HEK293 (cell line): ENCODE results near the gene TADA2B.

Experiments used
- SP3 ChIP-seq: fragments of 450-650 bp; formaldehyde crosslinking; IDR thresholded peaks from 2 replicates; pipeline ENCODE4 v1.5.1; 2016; ENCODE audit warnings: missing biosample characterization, missing genetic modification characterization
- ZNF146 ChIP-seq: fragments of 450-650 bp; formaldehyde crosslinking; IDR thresholded peaks from 2 replicates; pipeline ENCODE4 v1.5.1; 2016; ENCODE audit warnings: missing biosample characterization, missing genetic modification characterization
- ZNF169 ChIP-seq: fragments of 450-650 bp; formaldehyde crosslinking; IDR thresholded peaks from 2 replicates; pipeline ENCODE4 v1.5.1; 2016; ENCODE audit warnings: missing biosample characterization, missing genetic modification characterization
- ZNF335 ChIP-seq: fragments of 450-650 bp; formaldehyde crosslinking; conservative IDR thresholded peaks from 2 replicates; pipeline ENCODE4 v1.5.1; 2016; ENCODE audit warnings: missing biosample characterization, missing genetic modification characterization
- ZNF514 ChIP-seq: fragments of 450-650 bp; formaldehyde crosslinking; IDR thresholded peaks from 2 replicates; pipeline ENCODE4 v1.5.1; 2016; ENCODE audit warnings: missing biosample characterization, missing genetic modification characterization
- ZNF776 ChIP-seq: fragments of 450-650 bp; formaldehyde crosslinking; IDR thresholded peaks from 2 replicates; pipeline ENCODE4 v1.5.0; 2017; ENCODE audit warnings: missing biosample characterization, missing genetic modification characterization, borderline replicate concordance
- TF ChIP-seq, protein P1 (sequence below): fragments of 450-650 bp; formaldehyde crosslinking; IDR thresholded peaks from 2 replicates; pipeline ENCODE4 v1.5.1; 2016; ENCODE audit warnings: missing biosample characterization, missing genetic modification characterization
- TF ChIP-seq, protein P2 (sequence below): fragments of 450-650 bp; formaldehyde crosslinking; IDR thresholded peaks from 2 replicates; pipeline ENCODE4 v1.5.1; 2016; ENCODE audit warnings: missing biosample characterization, missing genetic modification characterization
- TF ChIP-seq, protein P3 (sequence below): fragments of 450-650 bp; formaldehyde crosslinking; IDR thresholded peaks from 2 replicates; pipeline ENCODE4 v1.5.1; 2016; ENCODE audit warnings: missing biosample characterization, missing genetic modification characterization

DNA sequence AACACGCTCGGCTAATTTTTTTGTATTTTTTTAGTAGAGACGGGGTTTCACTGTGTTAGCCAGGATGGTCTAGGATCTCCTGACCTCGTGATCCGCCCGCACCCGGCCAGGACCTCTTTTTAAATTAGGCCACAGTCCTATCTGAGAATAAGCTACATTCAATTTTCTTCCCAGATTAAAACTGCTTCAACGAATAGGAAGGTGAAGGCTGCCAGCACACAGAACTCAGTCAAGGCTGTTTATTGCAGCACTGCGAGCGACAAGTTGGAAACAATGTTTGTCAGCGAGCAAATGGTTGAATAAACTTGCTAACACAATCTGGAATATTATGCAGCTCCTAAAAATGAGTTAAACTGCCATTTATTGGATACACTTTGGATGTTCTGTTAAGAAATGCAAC, 22.8 kb downstream of the TADA2B start:
- no peak for TF ChIP-seq SP3 (tag by site-specific recombination)
- no peak for TF ChIP-seq ZNF146 (tag by site-specific recombination)
- TF ChIP-seq, protein P1, sequence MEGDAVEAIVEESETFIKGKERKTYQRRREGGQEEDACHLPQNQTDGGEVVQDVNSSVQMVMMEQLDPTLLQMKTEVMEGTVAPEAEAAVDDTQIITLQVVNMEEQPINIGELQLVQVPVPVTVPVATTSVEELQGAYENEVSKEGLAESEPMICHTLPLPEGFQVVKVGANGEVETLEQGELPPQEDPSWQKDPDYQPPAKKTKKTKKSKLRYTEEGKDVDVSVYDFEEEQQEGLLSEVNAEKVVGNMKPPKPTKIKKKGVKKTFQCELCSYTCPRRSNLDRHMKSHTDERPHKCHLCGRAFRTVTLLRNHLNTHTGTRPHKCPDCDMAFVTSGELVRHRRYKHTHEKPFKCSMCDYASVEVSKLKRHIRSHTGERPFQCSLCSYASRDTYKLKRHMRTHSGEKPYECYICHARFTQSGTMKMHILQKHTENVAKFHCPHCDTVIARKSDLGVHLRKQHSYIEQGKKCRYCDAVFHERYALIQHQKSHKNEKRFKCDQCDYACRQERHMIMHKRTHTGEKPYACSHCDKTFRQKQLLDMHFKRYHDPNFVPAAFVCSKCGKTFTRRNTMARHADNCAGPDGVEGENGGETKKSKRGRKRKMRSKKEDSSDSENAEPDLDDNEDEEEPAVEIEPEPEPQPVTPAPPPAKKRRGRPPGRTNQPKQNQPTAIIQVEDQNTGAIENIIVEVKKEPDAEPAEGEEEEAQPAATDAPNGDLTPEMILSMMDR (tag by site-specific recombination): no peak
- no peak for TF ChIP-seq ZNF514
- no peak for TF ChIP-seq ZNF776 (tag by site-specific recombination)
- TF ChIP-seq, protein P2, sequence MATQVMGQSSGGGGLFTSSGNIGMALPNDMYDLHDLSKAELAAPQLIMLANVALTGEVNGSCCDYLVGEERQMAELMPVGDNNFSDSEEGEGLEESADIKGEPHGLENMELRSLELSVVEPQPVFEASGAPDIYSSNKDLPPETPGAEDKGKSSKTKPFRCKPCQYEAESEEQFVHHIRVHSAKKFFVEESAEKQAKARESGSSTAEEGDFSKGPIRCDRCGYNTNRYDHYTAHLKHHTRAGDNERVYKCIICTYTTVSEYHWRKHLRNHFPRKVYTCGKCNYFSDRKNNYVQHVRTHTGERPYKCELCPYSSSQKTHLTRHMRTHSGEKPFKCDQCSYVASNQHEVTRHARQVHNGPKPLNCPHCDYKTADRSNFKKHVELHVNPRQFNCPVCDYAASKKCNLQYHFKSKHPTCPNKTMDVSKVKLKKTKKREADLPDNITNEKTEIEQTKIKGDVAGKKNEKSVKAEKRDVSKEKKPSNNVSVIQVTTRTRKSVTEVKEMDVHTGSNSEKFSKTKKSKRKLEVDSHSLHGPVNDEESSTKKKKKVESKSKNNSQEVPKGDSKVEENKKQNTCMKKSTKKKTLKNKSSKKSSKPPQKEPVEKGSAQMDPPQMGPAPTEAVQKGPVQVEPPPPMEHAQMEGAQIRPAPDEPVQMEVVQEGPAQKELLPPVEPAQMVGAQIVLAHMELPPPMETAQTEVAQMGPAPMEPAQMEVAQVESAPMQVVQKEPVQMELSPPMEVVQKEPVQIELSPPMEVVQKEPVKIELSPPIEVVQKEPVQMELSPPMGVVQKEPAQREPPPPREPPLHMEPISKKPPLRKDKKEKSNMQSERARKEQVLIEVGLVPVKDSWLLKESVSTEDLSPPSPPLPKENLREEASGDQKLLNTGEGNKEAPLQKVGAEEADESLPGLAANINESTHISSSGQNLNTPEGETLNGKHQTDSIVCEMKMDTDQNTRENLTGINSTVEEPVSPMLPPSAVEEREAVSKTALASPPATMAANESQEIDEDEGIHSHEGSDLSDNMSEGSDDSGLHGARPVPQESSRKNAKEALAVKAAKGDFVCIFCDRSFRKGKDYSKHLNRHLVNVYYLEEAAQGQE: no peak
- no peak for TF ChIP-seq ZNF169 (tag by site-specific recombination)
- TF ChIP-seq, protein P3, sequence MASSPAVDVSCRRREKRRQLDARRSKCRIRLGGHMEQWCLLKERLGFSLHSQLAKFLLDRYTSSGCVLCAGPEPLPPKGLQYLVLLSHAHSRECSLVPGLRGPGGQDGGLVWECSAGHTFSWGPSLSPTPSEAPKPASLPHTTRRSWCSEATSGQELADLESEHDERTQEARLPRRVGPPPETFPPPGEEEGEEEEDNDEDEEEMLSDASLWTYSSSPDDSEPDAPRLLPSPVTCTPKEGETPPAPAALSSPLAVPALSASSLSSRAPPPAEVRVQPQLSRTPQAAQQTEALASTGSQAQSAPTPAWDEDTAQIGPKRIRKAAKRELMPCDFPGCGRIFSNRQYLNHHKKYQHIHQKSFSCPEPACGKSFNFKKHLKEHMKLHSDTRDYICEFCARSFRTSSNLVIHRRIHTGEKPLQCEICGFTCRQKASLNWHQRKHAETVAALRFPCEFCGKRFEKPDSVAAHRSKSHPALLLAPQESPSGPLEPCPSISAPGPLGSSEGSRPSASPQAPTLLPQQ (tag by site-specific recombination): no peak
- TF ChIP-seq ZNF335: no peak
